HepG2 (cell line): ENCODE results near the gene MTX3. TPM values are rescaled to one million over a fixed set of nuclear protein-coding genes. Genes with fewer than 3 reads are reported as not detected.

ENCODE experiments used
- ATAC-seq: fragments of 200-7000 bp; cut with Tn5 transposase; 3 replicates; pipeline ENCODE4 v1.9.1; 2020; ENCODE audit warnings: mild to moderate bottlenecking, moderate library complexity
- BruUV-seq: library from RNA; stranded (reverse); fragments of 400-500 nt; replicated peaks from 2 replicates; lab custom pipeline; 2021; lab: Mats Ljungman, UMichigan
- CTCF ChIA-PET: fragments of 300-600 bp; formaldehyde crosslinking; extraction: SDS; loops from one replicate; lab custom pipeline; 2021; ENCODE audit warnings: low total read pairs, inconsistent platforms, low intra/inter-chr PET ratio; lab: Yijun Ruan, JAX
- POLR2A ChIA-PET: fragments of 350-600 bp; sonication (Branson Sonifier 250); formaldehyde crosslinking; loops from one replicate; lab custom pipeline; 2020; ENCODE audit warnings: antibody characterized with exemption, inconsistent platforms; lab: Yijun Ruan, JAX
- DNase-seq: peaks from one replicate; pipeline ENCODE4 v3.0.0-alpha.2; 2015; ENCODE audit warnings: low spot score
- FAIRE-seq: peaks from 3 replicates; lab custom pipeline; 2011; peaks lifted over from hg19 to GRCh38; lab: Jason Lieb, UNC
- H2AFZ ChIP-seq: one replicate; pipeline ENCODE4 v1.6.1; 2011; ENCODE audit warnings: low read length, inconsistent platforms
- H3K27ac ChIP-seq: fragments of 300-600 bp; 3 replicates; pipeline ENCODE4 v1.8.0; 2011; ENCODE audit warnings: mixed run types, mild to moderate bottlenecking, mixed read lengths, low read length, inconsistent platforms; ENCODE audit not compliant: insufficient read depth; ENCODE audit errors: extremely low read length
- H3K27me3 ChIP-seq, 2 experiments: fragments of 200-600 bp in 1 of 2; 2 replicates in 1 of 2; 3 replicates in 1 of 2; pipeline versions ENCODE4 v1.6.0 to v1.8.0; 2011; ENCODE audit warnings: low read length in 2 of 2, mild to moderate bottlenecking in 2 of 2, moderate library complexity in 2 of 2, inconsistent platforms in 1 of 2; ENCODE audit not compliant: insufficient read depth in 2 of 2, control insufficient read depth in 1 of 2
- H3K36me3 ChIP-seq, 2 experiments: fragments of 200-600 bp in 1 of 2; replicated peaks in 1 of 2; 2 replicates in 1 of 2; 3 replicates in 1 of 2; pipeline versions ENCODE4 v1.5.1 to v1.8.0; 2011; ENCODE audit warnings: low read length in 2 of 2, inconsistent platforms in 1 of 2; ENCODE audit not compliant: insufficient read depth in 2 of 2, control insufficient read depth in 1 of 2
- H3K4me1 ChIP-seq: 2 replicates; pipeline ENCODE4 v1.5.1; 2012; ENCODE audit warnings: low read length, inconsistent platforms; ENCODE audit not compliant: insufficient read depth
- H3K4me2 ChIP-seq: 2 replicates; pipeline ENCODE4 v1.6.0; 2011; ENCODE audit warnings: low read depth, low read length, inconsistent platforms
- H3K4me3 ChIP-seq, 3 experiments: fragments of 200-600 bp in 1 of 3; sonication (generic), shearing (Covaris generic) in 1 of 3; replicated peaks in 1 of 3; 2 replicates each; pipeline ENCODE4 v1.5.1; 2011 to 2016; ENCODE audit warnings: low read length in 3 of 3, inconsistent platforms in 2 of 3, low read depth in 2 of 3, mild to moderate bottlenecking in 2 of 3, control low read depth in 1 of 3, mixed read lengths in 1 of 3; ENCODE audit not compliant: insufficient read depth in 1 of 3
- H3K79me2 ChIP-seq: one replicate; pipeline ENCODE4 v1.6.1; 2011; ENCODE audit warnings: low read length, inconsistent platforms; ENCODE audit not compliant: insufficient read depth
- H3K9ac ChIP-seq: 2 replicates; pipeline ENCODE4 v1.6.0; 2011; ENCODE audit warnings: mild to moderate bottlenecking, low read depth, low read length, inconsistent platforms; ENCODE audit not compliant: insufficient read depth
- H3K9me3 ChIP-seq: 2 replicates; pipeline ENCODE4 v1.5.1; 2012; ENCODE audit warnings: mild to moderate bottlenecking, low read length
- H4K20me1 ChIP-seq: 2 replicates; pipeline ENCODE4 v1.6.0; 2011; ENCODE audit warnings: inconsistent platforms, mild to moderate bottlenecking, low read length, moderate library complexity; ENCODE audit not compliant: insufficient read depth
- ATF4 ChIP-seq, 2 experiments: fragments of 450-650 bp in 1 of 2; sonication (generic) in 1 of 2; formaldehyde crosslinking; IDR thresholded peaks; 2 replicates each; pipeline versions ENCODE4 v1.5.0 to v1.8.0; 2020 to 2022; ENCODE audit warnings: mild to moderate bottlenecking in 1 of 2, missing genetic modification reagents in 1 of 2
- CENPT ChIP-seq: sonication (generic); formaldehyde crosslinking; IDR thresholded peaks from 2 replicates; pipeline ENCODE4 v1.8.0; 2022; ENCODE audit warnings: low read depth, mild to moderate bottlenecking, moderate library complexity, missing genetic modification reagents
- CHCHD3 ChIP-seq: sonication (generic); formaldehyde crosslinking; IDR thresholded peaks from 2 replicates; pipeline ENCODE4 v1.8.0; 2022; ENCODE audit warnings: mild to moderate bottlenecking, missing genetic modification reagents, moderate library complexity
- DMAP1 ChIP-seq: IDR thresholded peaks from 2 replicates; pipeline ENCODE4 v1.6.1; 2016
- NFE2L1 ChIP-seq: sonication (generic); formaldehyde crosslinking; IDR thresholded peaks from 2 replicates; pipeline ENCODE4 v1.4.0; 2020; ENCODE audit warnings: missing genetic modification reagents, mild to moderate bottlenecking, borderline replicate concordance
- SOX13 ChIP-seq, 3 experiments: fragments of 450-650 bp in 1 of 3; sonication (generic) in 1 of 3; formaldehyde crosslinking in 1 of 3; IDR thresholded peaks in 2 of 3; conservative IDR thresholded peaks in 1 of 3; 2 replicates each; pipeline versions ENCODE4 v1.5.0 to v1.6.1; 2016 to 2020; ENCODE audit warnings: antibody characterized with exemption in 1 of 3, mild to moderate bottlenecking in 1 of 3, missing compliant biosample characterization in 1 of 3, missing genetic modification reagents in 1 of 3, moderate library complexity in 1 of 3
- YEATS4 ChIP-seq: sonication (generic); formaldehyde crosslinking; IDR thresholded peaks from 2 replicates; pipeline ENCODE4 v1.4.0; 2020; ENCODE audit warnings: missing genetic modification reagents, borderline replicate concordance
- ZBTB7B ChIP-seq: sonication (generic); formaldehyde crosslinking; IDR thresholded peaks from 2 replicates; pipeline ENCODE4 v1.4.0; 2020; ENCODE audit warnings: missing genetic modification reagents
- ZC3H13 ChIP-seq: sonication (generic); formaldehyde crosslinking; IDR thresholded peaks from 2 replicates; pipeline ENCODE4 v1.8.1; 2023; ENCODE audit warnings: mild to moderate bottlenecking, missing genetic modification reagents, moderate library complexity
- ZNF430 ChIP-seq: sonication (generic); formaldehyde crosslinking; IDR thresholded peaks from 2 replicates; pipeline ENCODE4 v1.9.0; 2021; ENCODE audit warnings: mild to moderate bottlenecking, missing genetic modification reagents
- WGBS: methylation state at CpG from one replicate; pipeline ENCODE4 v1.1.6; 2017; ENCODE audit warnings: low lambda C conversion rate; 5-methylcytosine and 5-hydroxymethylcytosine counted together
- in situ Hi-C: cut with HindIII; loops from 2 replicates; pipeline ENCODE4 v1.10.0; 2017; ENCODE audit warnings: low pct_unique_long_range_greater_than_20kb; ENCODE audit not compliant: extremely low pct_ligation_motif_present
- intact Hi-C: fragments of 100-400 bp; cut with micrococcal nuclease; formaldehyde crosslinking; loops from one replicate; pipeline ENCODE4 v1.10.0; 2022; ENCODE audit not compliant: unreplicated experiment
- polyA plus RNA-seq, 8 experiments: library from polyadenylated mRNA; depleted of rRNA in 3 of 8; stranded (reverse) in 7 of 8; unstranded in 1 of 8; fragments of >200 nt; fragmentation: Illumina TruSeq in 4 of 8; extraction: Trizol in 4 of 8; gene quantifications; 2 replicates each; pipeline versions ENCODE4 v1.2.1 to v1.2.3, GENCODE V29; 2011 to 2016; ENCODE audit warnings: low read depth in 4 of 8, missing spikeins in 1 of 8, mixed read lengths in 1 of 8; ENCODE audit not compliant: insufficient read depth in 1 of 8
- total RNA-seq, 5 experiments: library from RNA; depleted of rRNA; stranded (reverse); fragments of >200 nt; fragmentation: Illumina TruSeq; extraction: Trizol; gene quantifications; 2 replicates each; pipeline ENCODE4 v1.2.3, GENCODE V29; 2016; ENCODE audit warnings: low read depth in 1 of 5
- TF ChIP-seq, protein P1 (sequence below): sonication (generic); formaldehyde crosslinking; IDR thresholded peaks from 2 replicates; pipeline ENCODE4 v1.5.0; 2020; ENCODE audit warnings: mild to moderate bottlenecking, missing genetic modification reagents, borderline replicate concordance
- TF ChIP-seq, protein P2 (sequence below): sonication (generic); formaldehyde crosslinking; IDR thresholded peaks from 2 replicates; pipeline ENCODE4 v1.4.0; 2020; ENCODE audit warnings: missing genetic modification reagents

Gene MTX3
- total and polyA plus RNA-seq, 2 of the 13 experiments (the other 11 are each of a cell fraction or from before 2014, with no cell fraction given) = 9.9 to 16.7 TPM

GRCh38 chr5:80010754-80011392 is 19.8 kb upstream of the MTX3 start:
- CTCF ChIA-PET = no interaction called here
- no peak for ATAC-seq
- 61% methylated on average over 5 of the region's 5 CpGs for WGBS
- H3K4me2 ChIP-seq = no peak overlapping the region
- no peak overlapping the region for H3K27ac ChIP-seq
- no TSS peak for BruUV-seq
- TF ChIP-seq ATF4 (CRISPR knock-in tag; IDR thresholded peaks at IDR 0.05) (no peak), ZC3H13 (CRISPR knock-in tag) (no peak)
- TF ChIP-seq, all 625 proteins: peak for 0
- H3K36me3 ChIP-seq = no peaks in the 10 kb centered on the region
- FAIRE-seq (no peak), DNase-seq (no peak)
- H3K27me3 ChIP-seq = no peaks in the 10 kb centered on the region
- H3K9ac ChIP-seq = no peak overlapping the region
- H3K9me3 ChIP-seq = no peaks in the 10 kb centered on the region
- intact Hi-C loops = no loop called here
- H3K4me3 ChIP-seq = no peak overlapping the region
- H3K79me2 ChIP-seq = no peaks in the 10 kb centered on the region
- H2AFZ ChIP-seq = no peak overlapping the region
- in situ Hi-C loops = no loop called here
- POLR2A ChIA-PET = no interaction called here
- no peaks in the 10 kb centered on the region for H3K4me1 ChIP-seq
- no peaks in the 10 kb centered on the region for H4K20me1 ChIP-seq

DNA sequence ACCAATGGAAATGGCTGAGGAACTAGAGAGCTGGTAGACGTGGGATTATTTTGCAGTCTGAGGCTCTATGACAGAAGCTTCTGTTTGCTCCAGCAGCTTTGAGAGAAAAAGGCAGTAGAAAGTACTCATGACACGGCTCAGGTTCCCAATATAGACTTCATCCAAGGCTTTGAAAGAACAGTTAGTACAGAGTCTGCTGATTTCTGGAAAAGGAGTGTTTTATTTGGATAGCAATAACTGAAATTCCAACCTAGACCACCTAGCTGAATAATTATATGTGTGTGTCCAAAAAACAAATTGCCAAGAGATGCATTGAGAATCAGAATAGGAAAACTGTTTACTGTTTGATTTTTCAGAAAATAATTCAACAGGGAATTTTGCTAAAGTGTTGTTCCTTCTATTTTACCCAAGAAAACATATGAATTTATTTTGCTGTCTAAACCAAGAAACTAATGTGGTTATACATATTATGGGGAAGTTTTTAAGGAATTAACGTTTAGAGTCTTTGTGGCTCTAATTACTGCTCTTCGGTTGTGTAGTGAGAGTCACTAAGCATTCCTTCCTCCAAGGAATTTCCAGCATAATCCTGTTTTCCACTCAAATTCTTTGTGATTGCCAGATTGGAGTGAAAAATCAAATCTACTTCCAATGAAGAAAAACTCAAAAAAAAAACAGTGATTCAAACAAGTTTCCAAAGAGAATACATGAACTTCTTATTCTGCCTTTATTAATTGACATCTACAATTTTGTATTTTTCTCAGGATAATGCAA is 18.1 kb upstream of the MTX3 start:
- Histone ChIP-seq H3K36me3 (no peaks in the 10 kb centered on the region), H3K4me1 (no peaks in the 10 kb centered on the region), H2AFZ (no peak overlapping the region), H3K4me2 (no peak overlapping the region), H3K79me2 (no peaks in the 10 kb centered on the region), H3K27ac (no peak overlapping the region), H3K9me3 (no peaks in the 10 kb centered on the region), H3K27me3 (no peaks in the 10 kb centered on the region), H3K9ac (no peak overlapping the region), H3K4me3 (no peak overlapping the region), H4K20me1 (no peaks in the 10 kb centered on the region)
- DNase-seq (no peak), ATAC-seq (no peak), FAIRE-seq (no peak)
- in situ Hi-C loops = no loop called here
- WGBS = 69% methylated on average over 4 of the region's 4 CpGs
- intact Hi-C loops = no loop called here
- ChIA-PET POLR2A (no interaction called here), CTCF (no interaction called here)
- no TSS peak for BruUV-seq
- TF ChIP-seq CHCHD3 = no peak
- TF ChIP-seq DMAP1 (CRISPR knock-in tag) = no peak
- no peak for TF ChIP-seq ZBTB7B
- no peak for TF ChIP-seq CENPT (CRISPR knock-in tag)
- TF ChIP-seq, protein P1, sequence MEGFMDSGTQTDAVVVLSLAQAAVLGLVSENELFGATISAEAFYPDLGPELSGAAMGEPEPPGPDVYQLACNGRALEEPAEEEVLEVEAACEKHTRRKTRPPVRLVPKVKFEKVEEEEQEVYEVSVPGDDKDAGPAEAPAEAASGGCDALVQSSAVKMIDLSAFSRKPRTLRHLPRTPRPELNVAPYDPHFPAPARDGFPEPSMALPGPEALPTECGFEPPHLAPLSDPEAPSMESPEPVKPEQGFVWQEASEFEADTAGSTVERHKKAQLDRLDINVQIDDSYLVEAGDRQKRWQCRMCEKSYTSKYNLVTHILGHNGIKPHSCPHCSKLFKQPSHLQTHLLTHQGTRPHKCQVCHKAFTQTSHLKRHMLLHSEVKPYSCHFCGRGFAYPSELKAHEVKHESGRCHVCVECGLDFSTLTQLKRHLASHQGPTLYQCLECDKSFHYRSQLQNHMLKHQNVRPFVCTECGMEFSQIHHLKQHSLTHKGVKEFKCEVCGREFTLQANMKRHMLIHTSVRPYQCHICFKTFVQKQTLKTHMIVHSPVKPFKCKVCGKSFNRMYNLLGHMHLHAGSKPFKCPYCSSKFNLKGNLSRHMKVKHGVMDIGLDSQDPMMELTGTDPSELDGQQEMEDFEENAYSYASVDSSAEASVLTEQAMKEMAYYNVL (CRISPR knock-in tag) = no peak
- TF ChIP-seq, protein P2, sequence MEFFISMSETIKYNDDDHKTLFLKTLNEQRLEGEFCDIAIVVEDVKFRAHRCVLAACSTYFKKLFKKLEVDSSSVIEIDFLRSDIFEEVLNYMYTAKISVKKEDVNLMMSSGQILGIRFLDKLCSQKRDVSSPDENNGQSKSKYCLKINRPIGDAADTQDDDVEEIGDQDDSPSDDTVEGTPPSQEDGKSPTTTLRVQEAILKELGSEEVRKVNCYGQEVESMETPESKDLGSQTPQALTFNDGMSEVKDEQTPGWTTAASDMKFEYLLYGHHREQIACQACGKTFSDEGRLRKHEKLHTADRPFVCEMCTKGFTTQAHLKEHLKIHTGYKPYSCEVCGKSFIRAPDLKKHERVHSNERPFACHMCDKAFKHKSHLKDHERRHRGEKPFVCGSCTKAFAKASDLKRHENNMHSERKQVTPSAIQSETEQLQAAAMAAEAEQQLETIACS (CRISPR knock-in tag) = no peak
- no peak for TF ChIP-seq SOX13 (IDR thresholded peaks at IDR 0.05)
- TF ChIP-seq SOX13 (CRISPR knock-in tag; conservative IDR thresholded peaks at IDR 0.05 in 1 of 2, IDR thresholded peaks at IDR 0.05 in 1 of 2) = no peak
- no peak for TF ChIP-seq YEATS4 (CRISPR knock-in tag)
- no peak for TF ChIP-seq ZNF430 (CRISPR knock-in tag)
- TF ChIP-seq NFE2L1 (CRISPR knock-in tag) = no peak
